GM18511 (cell line): Measurements from ENCODE around the gene QRFP.
"Not testable (repeated sequence)": the region's sequence is repeated elsewhere in the genome, so short reads cannot be mapped to it uniquely, and the experiment has no call there.

Experiments
- ATAC-seq: cut with Tn5 transposase; IDR thresholded peaks from one replicate; pipeline ENCODE4 v1.9.1; 2021; ENCODE audit warnings: mild to moderate bottlenecking, moderate library complexity; ENCODE audit not compliant: unreplicated experiment

The QRFP gene

DNA sequence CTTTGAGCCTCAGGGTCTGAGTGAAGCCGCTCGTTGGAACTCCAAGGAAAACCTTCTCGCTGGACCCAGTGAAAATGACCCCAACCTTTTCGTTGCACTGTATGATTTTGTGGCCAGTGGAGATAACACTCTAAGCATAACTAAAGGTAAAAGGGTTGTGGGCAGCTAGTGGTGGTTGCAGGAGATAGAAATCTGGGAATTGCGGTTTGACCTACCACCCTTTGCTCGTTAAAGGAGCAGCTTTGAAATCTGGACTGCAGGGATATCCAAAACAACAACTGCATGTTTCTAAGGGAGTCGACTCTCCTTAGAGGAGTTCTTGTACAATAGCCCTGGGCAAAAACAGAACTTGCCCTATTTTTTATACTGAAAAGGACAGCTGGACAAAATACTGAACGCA lies 42.5 kb downstream of the QRFP start:
- no peak for ATAC-seq

DNA sequence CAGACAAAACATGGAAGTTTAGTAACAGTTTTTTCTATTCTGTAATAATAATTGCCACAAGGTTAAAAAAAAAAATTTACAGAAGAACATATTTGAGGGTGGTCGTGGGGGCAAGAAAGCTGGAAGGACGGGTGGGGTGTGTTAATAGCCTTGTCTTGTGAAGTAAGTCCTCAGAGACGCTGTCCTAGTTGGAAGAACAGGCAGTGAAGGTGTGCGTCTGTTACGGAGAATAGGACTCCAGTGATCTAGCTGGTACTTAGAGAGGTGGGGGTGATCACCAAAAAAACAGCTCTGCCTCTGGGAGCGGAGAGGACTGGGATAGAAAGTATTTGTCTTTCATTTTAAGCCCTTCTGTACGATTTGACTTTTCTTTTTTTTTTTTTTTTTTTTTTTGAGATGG lies 43.8 kb downstream of the QRFP start:
- ATAC-seq: no peak

DNA sequence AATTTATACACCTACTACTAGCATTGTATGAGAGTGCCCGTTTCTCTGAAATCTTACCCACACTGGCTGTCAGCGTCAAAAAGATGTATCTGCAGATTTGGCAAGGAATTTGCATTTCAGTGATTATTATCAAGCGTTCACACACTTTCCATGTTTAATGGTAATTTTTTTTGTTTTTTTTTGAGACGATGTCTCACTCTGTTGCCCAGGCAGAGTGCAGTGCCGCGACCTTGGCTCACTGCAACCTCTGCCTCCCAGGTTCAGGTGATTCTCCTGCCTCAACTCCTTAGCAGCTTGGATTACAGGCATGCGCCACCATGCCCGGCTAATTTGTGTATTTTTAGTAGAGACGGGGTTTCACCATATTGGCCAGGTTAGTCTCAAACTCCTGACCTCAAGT lies 47.3 kb downstream of the QRFP start:
- no peak for ATAC-seq

DNA sequence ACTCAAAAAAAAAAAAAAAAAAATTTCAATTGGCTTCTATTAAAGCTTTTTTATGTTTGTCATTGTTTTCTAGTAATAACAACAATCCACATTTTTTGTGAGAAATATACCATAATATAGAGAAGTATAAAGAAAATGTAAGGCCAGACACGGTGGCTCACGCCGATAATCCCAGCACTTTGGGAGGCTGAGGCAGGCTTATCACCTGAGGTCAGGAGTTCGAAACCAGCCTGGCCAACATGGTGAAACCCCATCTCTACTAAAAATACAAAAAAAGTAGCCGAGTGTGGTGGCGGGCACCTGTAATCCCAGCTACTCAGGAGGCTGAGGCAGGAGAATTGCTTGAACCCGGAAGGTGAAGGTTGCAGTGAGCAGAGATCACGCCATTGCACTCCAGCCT lies 48.1 kb downstream of the QRFP start:
- ATAC-seq: not testable (repeated sequence)

DNA sequence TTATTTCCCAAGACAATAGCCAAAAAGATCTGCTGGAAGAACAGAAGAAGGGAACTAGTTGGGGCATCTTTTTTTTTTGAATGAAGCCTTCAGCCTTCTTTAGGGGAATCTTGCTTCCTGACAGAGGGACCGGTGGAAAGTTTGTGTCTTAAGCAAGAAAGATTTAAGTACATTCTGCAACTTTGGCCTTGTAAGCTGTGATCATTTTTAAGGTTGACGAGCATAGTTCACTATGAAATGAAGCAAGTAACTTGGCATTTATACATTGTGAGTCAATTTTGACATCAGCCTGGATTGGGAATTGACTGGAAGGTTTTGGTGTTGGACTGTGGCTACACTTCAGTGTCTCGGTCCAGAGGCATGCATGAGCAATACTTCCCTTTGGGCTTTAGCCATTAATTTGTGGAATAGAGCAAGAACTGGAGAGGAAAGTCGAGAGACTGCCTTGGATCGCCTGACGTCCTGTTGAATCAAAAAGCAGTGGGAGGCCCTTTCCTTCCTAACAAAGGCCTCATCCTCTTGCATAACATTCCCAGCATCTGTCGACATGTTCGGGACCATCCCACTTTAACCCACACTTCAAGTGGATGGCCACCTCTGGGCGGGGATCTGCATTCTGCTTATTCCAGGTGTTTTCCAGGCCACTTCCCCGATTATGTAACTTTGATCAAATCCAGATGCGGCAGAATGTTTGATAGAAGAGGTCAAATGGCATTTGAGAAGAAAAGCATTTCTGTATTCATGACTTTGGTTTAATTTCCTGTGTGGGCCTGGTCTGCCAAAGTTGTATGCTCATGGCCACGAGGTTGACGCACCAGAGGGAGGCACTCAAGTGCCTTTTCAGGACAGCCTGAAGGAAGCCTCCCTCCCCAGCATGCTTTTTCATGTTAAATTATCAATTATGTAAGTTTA lies 49.0 kb downstream of the QRFP start:
- no peak for ATAC-seq

DNA sequence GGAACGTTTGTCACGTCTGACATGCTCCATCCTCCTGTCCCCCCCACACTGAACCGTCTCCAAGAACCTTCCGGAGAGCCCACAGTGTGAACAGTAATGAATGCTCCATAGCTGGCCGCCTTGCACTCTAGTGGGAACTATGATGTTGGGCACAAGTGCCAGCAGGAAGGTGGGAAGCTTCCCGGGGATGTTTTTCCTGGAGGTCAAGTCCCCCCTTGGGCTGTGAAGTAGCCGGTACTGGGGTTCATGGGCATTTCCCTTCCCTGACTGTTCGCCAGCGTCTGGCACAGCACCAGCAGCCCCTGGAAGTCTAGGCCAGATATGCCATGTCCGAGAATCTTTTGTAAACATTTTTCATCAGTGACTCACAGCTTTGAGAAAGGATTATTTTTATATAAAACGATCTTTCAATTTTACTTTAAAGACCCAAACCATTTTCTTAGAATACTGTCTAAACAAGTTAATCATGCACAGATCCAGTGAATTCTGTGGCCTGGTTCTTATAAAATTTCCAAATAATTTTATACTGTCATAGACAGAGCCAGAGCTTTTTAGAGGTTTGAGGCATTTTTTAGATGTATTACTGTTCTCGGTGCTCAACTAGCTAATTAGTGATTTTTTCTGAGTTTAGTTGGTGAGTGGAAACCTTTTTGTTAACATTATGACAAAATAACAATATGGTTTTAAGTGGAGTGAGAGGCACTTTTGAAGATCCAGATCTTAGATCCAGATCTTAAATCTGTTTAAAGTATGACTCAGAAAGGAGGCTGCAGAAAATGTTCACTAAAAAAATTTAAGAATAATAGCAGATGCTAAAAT lies 49.9 kb downstream of the QRFP start:
- ATAC-seq: no peak

DNA sequence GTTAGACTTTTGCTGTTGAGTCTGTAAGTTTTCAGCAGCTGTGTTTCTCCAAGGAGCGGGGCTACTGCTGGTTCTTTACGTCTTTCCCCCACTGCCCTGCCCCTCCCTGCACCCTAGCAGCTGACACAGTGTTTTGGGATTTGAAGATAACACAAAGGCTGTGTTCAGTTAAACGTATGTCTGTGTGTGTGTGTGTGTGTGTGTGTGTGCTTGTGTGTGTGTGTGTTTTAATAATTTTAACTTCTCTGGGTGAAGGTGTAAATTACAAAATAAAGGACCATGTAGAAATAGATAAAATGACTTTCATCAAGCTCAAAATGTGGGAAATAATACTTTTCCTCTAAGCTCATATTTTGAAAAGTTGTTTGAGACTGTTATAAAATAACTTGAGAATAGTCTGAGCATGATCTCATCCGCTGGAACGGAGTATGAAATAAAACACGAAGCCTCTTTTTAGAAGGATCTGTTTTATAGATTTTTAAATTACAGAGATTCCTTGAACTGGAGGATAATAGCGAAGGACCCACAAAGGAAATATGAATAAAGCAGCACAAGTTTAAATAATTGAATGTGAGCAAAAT lies 50.6 kb downstream of the QRFP start:
- no peak for ATAC-seq

DNA sequence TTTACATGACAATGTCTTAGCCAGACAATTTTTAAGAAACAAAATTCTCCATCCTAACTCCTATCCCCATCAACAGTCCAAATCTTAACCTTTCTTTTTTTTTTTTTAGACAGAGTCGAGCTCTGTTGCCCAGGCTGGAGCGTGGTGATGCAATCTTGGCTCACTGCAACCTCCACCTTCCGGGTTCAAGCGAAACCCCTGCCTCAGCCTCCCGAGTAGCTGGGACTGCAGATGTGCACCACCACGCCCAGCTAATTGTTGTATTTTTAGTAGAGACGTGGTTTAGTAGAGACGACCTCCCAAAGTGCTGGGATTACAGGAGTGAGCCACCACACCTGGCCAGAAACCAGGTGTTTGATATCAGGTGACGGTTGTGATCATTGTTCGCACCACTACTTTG lies 51.4 kb downstream of the QRFP start:
- ATAC-seq: no peak

DNA sequence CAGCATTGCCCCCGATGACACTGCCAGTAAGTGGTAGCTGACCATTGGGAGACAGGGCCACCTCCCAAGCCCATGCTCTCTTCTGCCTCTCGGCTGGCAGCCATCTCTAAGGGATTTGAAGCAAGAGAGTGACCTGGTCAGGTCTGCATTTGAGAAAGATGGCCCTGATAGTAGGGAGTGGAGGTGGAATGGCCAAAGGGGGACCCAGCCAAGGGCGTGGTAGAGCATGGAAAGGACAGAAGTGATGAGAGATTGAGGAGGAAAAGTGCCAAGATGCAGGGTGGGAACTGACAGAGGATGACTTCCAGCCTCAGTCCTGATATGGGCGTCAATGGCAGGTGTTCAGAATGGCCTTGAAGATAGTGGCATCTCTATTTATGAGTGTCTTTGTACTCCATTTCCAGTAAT lies 52.6 kb downstream of the QRFP start:
- no peak for ATAC-seq

DNA sequence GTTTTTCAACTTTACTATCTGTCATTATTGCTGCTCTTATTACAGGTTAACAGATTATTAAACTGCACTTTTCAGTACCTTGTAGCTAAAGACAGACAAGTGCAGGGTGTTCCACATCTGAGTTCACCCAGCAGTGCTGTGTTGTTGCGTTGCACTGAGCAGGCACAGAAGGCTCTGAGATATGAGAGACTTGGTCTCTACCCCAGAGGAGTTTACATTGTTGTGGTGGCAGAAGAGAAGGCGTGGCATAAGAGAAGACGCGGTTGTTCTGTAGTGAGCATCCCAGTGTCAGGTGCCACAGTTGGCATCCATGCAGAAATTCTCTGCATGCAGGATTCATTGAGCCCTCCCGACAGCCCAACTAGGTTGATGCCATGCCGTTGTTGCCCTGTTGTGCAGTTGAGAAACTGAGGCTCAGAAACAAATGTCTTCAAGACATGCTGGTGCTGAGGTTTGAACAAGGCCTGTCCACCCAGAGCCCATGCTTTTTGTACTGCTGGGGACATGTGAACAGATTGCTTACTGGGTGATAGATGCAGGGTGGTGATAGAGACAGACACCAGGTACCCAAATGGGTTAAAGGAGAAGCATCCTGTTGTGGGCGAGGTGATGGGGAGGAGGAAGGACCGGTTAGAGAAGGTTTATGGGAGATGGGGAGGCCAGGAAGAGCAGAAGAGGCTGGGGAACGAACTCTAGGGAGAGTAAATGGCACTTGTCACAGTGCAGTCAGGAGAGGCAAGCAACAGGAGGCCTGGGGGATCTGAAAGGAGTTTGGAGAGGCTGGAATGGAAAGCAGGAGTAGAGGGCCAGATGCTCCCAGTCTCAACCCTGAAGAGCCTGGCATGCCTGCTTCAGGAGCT lies 53.3 kb downstream of the QRFP start:
- ATAC-seq: no peak
